Measurements from ENCODE around the gene FHIT. TPM values are rescaled to one million over a fixed set of nuclear protein-coding genes. Genes with fewer than 3 reads are reported as not detected.

FHIT gene
- polyA plus RNA-seq, 1 of the 3 experiments (the other 2 are of a cell fraction): 0.41 TPM

DNA sequence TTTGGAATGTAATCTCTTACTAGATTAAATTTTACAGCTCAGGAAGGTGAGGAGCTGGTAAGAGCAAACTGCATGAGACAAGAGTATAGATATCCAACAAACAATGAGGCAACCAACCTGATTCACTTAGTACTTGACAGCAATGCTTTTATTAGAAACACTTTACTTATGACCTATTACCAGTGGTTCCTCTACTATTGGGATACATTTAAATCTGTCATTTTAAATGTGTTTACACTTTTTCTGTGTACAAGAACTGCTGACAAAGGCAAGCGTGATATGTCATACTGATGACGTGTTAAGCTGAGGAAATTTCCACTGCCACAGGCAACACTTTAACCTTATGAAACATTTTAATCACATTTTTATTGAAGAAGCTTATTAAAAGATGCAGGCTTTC, 1043.3 kb downstream of the FHIT start:
- no peak overlapping the region for H2AFZ ChIP-seq (ENCODE audit: low read depth)
- no peak overlapping the region for H3K9ac ChIP-seq
- no peaks in the 10 kb centered on the region for H4K20me1 ChIP-seq (ENCODE audit: insufficient read depth)
- 69% methylated on average over 2 of the region's 2 CpGs for WGBS (ENCODE audit: low lambda C conversion rate)
- no peaks in the 10 kb centered on the region for H3F3A ChIP-seq (replicated peaks; ENCODE audit: insufficient read depth)
- TF ChIP-seq SIN3A (IDR thresholded peaks at IDR 0.05; ENCODE audit: borderline replicate concordance, low read depth, low read length): no peak
- no peak for TF ChIP-seq RAD21 (IDR thresholded peaks at IDR 0.05; ENCODE audit: low read length)
- TF ChIP-seq, protein P1, sequence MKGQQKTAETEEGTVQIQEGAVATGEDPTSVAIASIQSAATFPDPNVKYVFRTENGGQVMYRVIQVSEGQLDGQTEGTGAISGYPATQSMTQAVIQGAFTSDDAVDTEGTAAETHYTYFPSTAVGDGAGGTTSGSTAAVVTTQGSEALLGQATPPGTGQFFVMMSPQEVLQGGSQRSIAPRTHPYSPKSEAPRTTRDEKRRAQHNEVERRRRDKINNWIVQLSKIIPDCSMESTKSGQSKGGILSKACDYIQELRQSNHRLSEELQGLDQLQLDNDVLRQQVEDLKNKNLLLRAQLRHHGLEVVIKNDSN (IDR thresholded peaks at IDR 0.05; ENCODE audit: borderline replicate concordance, low read depth): no peak
- H3K4me1 ChIP-seq (ENCODE audit: control insufficient read depth in 1 of 2, insufficient read depth in 2 of 2, low read depth in 1 of 2, low read length in 1 of 2): no peaks in the 10 kb centered on the region
- no peak overlapping the region for H3K4me3 ChIP-seq (ENCODE audit: low read depth in 2 of 2, low read length in 1 of 2)
- H3K27ac ChIP-seq (ENCODE audit: low read depth in 2 of 2, low read length in 1 of 2): no peak overlapping the region
- no peaks in the 10 kb centered on the region for H3K9me2 ChIP-seq
- ChIA-PET POLR2A (no interaction called here), CTCF (no interaction called here)
- H3K79me2 ChIP-seq (ENCODE audit: insufficient read depth): no peaks in the 10 kb centered on the region
- DNase-seq: no peak
- no peaks in the 10 kb centered on the region for H3K27me3 ChIP-seq (ENCODE audit: insufficient read depth)
- H3K36me3 ChIP-seq (replicated peaks in 1 of 2; ENCODE audit: control insufficient read depth in 1 of 2, insufficient read depth in 2 of 2, low read length in 1 of 2): no peaks in the 10 kb centered on the region
- no peaks in the 10 kb centered on the region for H3K9me3 ChIP-seq
- no peak overlapping the region for H3K4me2 ChIP-seq

DNA sequence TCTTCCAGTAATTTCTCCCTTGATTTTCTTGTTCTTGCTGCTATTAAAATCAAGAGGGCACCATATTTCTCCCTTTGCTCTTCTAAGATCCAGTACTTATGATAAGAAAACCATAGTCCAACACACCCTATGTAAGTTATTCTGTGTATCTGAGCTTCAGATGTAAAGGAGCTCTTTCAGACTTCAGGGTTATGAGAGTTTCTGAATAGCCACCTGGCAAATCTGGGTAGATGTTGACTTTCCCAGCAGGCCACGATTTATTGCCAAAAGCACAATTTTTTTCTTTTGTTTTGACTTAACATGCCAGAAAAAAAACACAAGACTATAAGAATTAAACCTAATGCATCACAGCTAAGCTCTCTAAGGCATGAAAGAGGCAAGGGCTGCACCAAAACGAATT, 1045.0 kb downstream of the FHIT start:
- DNase-seq: no peak
- no peaks in the 10 kb centered on the region for H3K9me3 ChIP-seq
- H3K27ac ChIP-seq (ENCODE audit: low read depth in 2 of 2, low read length in 1 of 2): no peak overlapping the region
- no peaks in the 10 kb centered on the region for H4K20me1 ChIP-seq (ENCODE audit: insufficient read depth)
- H3K27me3 ChIP-seq (ENCODE audit: insufficient read depth): no peaks in the 10 kb centered on the region
- H3K4me3 ChIP-seq (ENCODE audit: low read depth in 2 of 2, low read length in 1 of 2): no peak overlapping the region
- ChIA-PET POLR2A (no interaction called here), CTCF (no interaction called here)
- TF ChIP-seq FOSL2 (IDR thresholded peaks at IDR 0.05; ENCODE audit: borderline replicate concordance, low read depth) (no peak), FOXM1 (IDR thresholded peaks at IDR 0.05; ENCODE audit: low read depth) (no peak)
- TF ChIP-seq, protein P2, sequence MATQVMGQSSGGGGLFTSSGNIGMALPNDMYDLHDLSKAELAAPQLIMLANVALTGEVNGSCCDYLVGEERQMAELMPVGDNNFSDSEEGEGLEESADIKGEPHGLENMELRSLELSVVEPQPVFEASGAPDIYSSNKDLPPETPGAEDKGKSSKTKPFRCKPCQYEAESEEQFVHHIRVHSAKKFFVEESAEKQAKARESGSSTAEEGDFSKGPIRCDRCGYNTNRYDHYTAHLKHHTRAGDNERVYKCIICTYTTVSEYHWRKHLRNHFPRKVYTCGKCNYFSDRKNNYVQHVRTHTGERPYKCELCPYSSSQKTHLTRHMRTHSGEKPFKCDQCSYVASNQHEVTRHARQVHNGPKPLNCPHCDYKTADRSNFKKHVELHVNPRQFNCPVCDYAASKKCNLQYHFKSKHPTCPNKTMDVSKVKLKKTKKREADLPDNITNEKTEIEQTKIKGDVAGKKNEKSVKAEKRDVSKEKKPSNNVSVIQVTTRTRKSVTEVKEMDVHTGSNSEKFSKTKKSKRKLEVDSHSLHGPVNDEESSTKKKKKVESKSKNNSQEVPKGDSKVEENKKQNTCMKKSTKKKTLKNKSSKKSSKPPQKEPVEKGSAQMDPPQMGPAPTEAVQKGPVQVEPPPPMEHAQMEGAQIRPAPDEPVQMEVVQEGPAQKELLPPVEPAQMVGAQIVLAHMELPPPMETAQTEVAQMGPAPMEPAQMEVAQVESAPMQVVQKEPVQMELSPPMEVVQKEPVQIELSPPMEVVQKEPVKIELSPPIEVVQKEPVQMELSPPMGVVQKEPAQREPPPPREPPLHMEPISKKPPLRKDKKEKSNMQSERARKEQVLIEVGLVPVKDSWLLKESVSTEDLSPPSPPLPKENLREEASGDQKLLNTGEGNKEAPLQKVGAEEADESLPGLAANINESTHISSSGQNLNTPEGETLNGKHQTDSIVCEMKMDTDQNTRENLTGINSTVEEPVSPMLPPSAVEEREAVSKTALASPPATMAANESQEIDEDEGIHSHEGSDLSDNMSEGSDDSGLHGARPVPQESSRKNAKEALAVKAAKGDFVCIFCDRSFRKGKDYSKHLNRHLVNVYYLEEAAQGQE (IDR thresholded peaks at IDR 0.05; ENCODE audit: low read depth, low read length): no peak
- TF ChIP-seq, protein P3, sequence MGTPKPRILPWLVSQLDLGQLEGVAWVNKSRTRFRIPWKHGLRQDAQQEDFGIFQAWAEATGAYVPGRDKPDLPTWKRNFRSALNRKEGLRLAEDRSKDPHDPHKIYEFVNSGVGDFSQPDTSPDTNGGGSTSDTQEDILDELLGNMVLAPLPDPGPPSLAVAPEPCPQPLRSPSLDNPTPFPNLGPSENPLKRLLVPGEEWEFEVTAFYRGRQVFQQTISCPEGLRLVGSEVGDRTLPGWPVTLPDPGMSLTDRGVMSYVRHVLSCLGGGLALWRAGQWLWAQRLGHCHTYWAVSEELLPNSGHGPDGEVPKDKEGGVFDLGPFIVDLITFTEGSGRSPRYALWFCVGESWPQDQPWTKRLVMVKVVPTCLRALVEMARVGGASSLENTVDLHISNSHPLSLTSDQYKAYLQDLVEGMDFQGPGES (IDR thresholded peaks at IDR 0.05; ENCODE audit: low read depth, low read length): no peak
- TF ChIP-seq, protein P4, sequence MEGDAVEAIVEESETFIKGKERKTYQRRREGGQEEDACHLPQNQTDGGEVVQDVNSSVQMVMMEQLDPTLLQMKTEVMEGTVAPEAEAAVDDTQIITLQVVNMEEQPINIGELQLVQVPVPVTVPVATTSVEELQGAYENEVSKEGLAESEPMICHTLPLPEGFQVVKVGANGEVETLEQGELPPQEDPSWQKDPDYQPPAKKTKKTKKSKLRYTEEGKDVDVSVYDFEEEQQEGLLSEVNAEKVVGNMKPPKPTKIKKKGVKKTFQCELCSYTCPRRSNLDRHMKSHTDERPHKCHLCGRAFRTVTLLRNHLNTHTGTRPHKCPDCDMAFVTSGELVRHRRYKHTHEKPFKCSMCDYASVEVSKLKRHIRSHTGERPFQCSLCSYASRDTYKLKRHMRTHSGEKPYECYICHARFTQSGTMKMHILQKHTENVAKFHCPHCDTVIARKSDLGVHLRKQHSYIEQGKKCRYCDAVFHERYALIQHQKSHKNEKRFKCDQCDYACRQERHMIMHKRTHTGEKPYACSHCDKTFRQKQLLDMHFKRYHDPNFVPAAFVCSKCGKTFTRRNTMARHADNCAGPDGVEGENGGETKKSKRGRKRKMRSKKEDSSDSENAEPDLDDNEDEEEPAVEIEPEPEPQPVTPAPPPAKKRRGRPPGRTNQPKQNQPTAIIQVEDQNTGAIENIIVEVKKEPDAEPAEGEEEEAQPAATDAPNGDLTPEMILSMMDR (IDR thresholded peaks at IDR 0.05): no peak
- no peaks in the 10 kb centered on the region for H3K9me2 ChIP-seq
- no peaks in the 10 kb centered on the region for H3K4me1 ChIP-seq (ENCODE audit: control insufficient read depth in 1 of 2, insufficient read depth in 2 of 2, low read depth in 1 of 2, low read length in 1 of 2)
- H3K9ac ChIP-seq: no peak overlapping the region
- no peaks in the 10 kb centered on the region for H3K79me2 ChIP-seq (ENCODE audit: insufficient read depth)
- WGBS (ENCODE audit: low lambda C conversion rate): 21% methylated on average over 2 of the region's 2 CpGs
- H3F3A ChIP-seq (replicated peaks; ENCODE audit: insufficient read depth): no peaks in the 10 kb centered on the region
- H3K36me3 ChIP-seq (replicated peaks in 1 of 2; ENCODE audit: control insufficient read depth in 1 of 2, insufficient read depth in 2 of 2, low read length in 1 of 2): no peaks in the 10 kb centered on the region
- H3K4me2 ChIP-seq: no peak overlapping the region
- no peak overlapping the region for H2AFZ ChIP-seq (ENCODE audit: low read depth)
